Neural crest cell (in vitro differentiated cells): ENCODE measurements around the gene TRIP12. TPM values are rescaled to one million over a fixed set of nuclear protein-coding genes. Genes with fewer than 3 reads are reported as not detected.
"Not testable (repeated sequence)": the region's sequence is repeated elsewhere in the genome, so short reads cannot be mapped to it uniquely, and the experiment has no call there.

Experiments used
- DNase-seq: peaks from one replicate; pipeline ENCODE4 v3.0.0; 2021; ENCODE audit warnings: low read depth, mixed read lengths, low spot score
- H3K27ac Mint-ChIP-seq: one replicate; pipeline ENCODE4 v1.8.0; 2021; ENCODE audit warnings: mild to moderate bottlenecking, mixed read lengths; ENCODE audit not compliant: unreplicated experiment
- H3K27me3 Mint-ChIP-seq: 2 replicates; pipeline ENCODE4 v1.8.0; 2021; ENCODE audit warnings: low read depth, mild to moderate bottlenecking, mixed read lengths
- H3K36me3 Mint-ChIP-seq: 2 replicates; pipeline ENCODE4 v1.8.0; 2021; ENCODE audit warnings: low read depth, mild to moderate bottlenecking, mixed read lengths
- H3K4me1 Mint-ChIP-seq: 2 replicates; pipeline ENCODE4 v1.8.0; 2021; ENCODE audit warnings: mixed read lengths
- H3K4me3 Mint-ChIP-seq: one replicate; pipeline ENCODE4 v1.8.0; 2021; ENCODE audit warnings: mild to moderate bottlenecking, mixed read lengths
- H3K9me3 Mint-ChIP-seq: 2 replicates; pipeline ENCODE4 v1.8.0; 2021; ENCODE audit warnings: mixed read lengths
- CTCF ChIP-seq: fragments of 200-600 bp; sonication (generic); conservative IDR thresholded peaks from 2 replicates; pipeline ENCODE4 v1.5.0; 2021; ENCODE audit warnings: antibody characterized with exemption, mild to moderate bottlenecking
- total RNA-seq: library from RNA; stranded (reverse); gene quantifications from 2 replicates; pipeline ENCODE4 v1.2.1, GENCODE V29; 2021

TRIP12 gene
- total RNA-seq, 1 donor from 2014 or later, result 222 TPM

- peaks cover 17% of the 10 kb centered on the region for H3K4me1 Mint-ChIP-seq
- peaks cover 2% of the 10 kb centered on the region for H3K9me3 Mint-ChIP-seq
- TF ChIP-seq CTCF, result no peak
- H3K27ac Mint-ChIP-seq, result no peak overlapping the region
- peaks cover 27% of the 10 kb centered on the region for H3K36me3 Mint-ChIP-seq
- no peaks in the 10 kb centered on the region for H3K27me3 Mint-ChIP-seq
- DNase-seq, result no peak
- H3K4me3 Mint-ChIP-seq, result no peak overlapping the region
These were observed 160.1 kb downstream of the TRIP12 start for GRCh38 chr2:229761663-229762062.

- peaks cover 10% of the 10 kb centered on the region for H3K36me3 Mint-ChIP-seq
- not testable (repeated sequence) for H3K27me3 Mint-ChIP-seq, DNase-seq, H3K27ac Mint-ChIP-seq, H3K9me3 Mint-ChIP-seq, H3K4me3 Mint-ChIP-seq, H3K4me1 Mint-ChIP-seq
These were observed 164.3 kb downstream of the TRIP12 start for GRCh38 chr2:229757462-229757861.

GRCh38 chr2:229752970-229753729, 168.7 kb downstream of the TRIP12 start:
- no peak overlapping the region for H3K4me3 Mint-ChIP-seq
- H3K27me3 Mint-ChIP-seq, result no peaks in the 10 kb centered on the region
- H3K36me3 Mint-ChIP-seq, result no peaks in the 10 kb centered on the region
- H3K9me3 Mint-ChIP-seq, result peaks cover 6% of the 10 kb centered on the region
- no peak for DNase-seq
- TF ChIP-seq CTCF, result no peak
- H3K4me1 Mint-ChIP-seq, result no peaks in the 10 kb centered on the region
- no peak overlapping the region for H3K27ac Mint-ChIP-seq

- Mint-ChIP-seq H3K27ac (no peak overlapping the region), H3K36me3 (no peaks in the 10 kb centered on the region), H3K27me3 (no peaks in the 10 kb centered on the region), H3K4me3 (no peak overlapping the region), H3K9me3 (peaks cover 2% of the 10 kb centered on the region), H3K4me1 (no peaks in the 10 kb centered on the region)
- no peak for DNase-seq
- no peak for TF ChIP-seq CTCF
These were observed 172.0 kb downstream of the TRIP12 start for GRCh38 chr2:229749779-229750178.

GRCh38 chr2:229748950-229749349, 172.9 kb downstream of the TRIP12 start:
- Mint-ChIP-seq H3K27me3 (no peaks in the 10 kb centered on the region), H3K4me3 (no peak overlapping the region), H3K36me3 (no peaks in the 10 kb centered on the region), H3K4me1 (no peaks in the 10 kb centered on the region), H3K27ac (no peak overlapping the region), H3K9me3 (peaks cover 5% of the 10 kb centered on the region)
- DNase-seq, result no peak
- no peak for TF ChIP-seq CTCF

- Mint-ChIP-seq H3K9me3 (peaks cover 14% of the 10 kb centered on the region), H3K36me3 (peaks cover 14% of the 10 kb centered on the region)
- H3K27ac Mint-ChIP-seq, H3K27me3 Mint-ChIP-seq, DNase-seq, H3K4me1 Mint-ChIP-seq, H3K4me3 Mint-ChIP-seq: not testable (repeated sequence)
These were observed 179.1 kb downstream of the TRIP12 start for GRCh38 chr2:229742691-229743090.
